Keratinocyte (primary cell): ENCODE data around the gene TNNT2.

ENCODE experiments used
- EZH2 ChIP-seq: IDR thresholded peaks from one replicate; pipeline ENCODE4 v1.6.1; 2012; ENCODE audit warnings: inconsistent platforms, mild to moderate bottlenecking, low read length, moderate library complexity
- TF ChIP-seq, protein P1 (sequence below), 3 experiments: IDR thresholded peaks in 1 of 3; conservative IDR thresholded peaks in 1 of 3; optimal IDR thresholded peaks in 1 of 3; 2 replicates in 2 of 3; 3 replicates in 1 of 3; pipeline versions ENCODE3 to v1.5.1; 2011; ENCODE audit warnings: low read length in 3 of 3, mild to moderate bottlenecking in 3 of 3, moderate library complexity in 2 of 3, control low read depth in 1 of 3, inconsistent platforms in 1 of 3; ENCODE audit not compliant: insufficient read depth in 2 of 3; ENCODE audit errors: extremely low read depth in 1 of 3

DNA sequence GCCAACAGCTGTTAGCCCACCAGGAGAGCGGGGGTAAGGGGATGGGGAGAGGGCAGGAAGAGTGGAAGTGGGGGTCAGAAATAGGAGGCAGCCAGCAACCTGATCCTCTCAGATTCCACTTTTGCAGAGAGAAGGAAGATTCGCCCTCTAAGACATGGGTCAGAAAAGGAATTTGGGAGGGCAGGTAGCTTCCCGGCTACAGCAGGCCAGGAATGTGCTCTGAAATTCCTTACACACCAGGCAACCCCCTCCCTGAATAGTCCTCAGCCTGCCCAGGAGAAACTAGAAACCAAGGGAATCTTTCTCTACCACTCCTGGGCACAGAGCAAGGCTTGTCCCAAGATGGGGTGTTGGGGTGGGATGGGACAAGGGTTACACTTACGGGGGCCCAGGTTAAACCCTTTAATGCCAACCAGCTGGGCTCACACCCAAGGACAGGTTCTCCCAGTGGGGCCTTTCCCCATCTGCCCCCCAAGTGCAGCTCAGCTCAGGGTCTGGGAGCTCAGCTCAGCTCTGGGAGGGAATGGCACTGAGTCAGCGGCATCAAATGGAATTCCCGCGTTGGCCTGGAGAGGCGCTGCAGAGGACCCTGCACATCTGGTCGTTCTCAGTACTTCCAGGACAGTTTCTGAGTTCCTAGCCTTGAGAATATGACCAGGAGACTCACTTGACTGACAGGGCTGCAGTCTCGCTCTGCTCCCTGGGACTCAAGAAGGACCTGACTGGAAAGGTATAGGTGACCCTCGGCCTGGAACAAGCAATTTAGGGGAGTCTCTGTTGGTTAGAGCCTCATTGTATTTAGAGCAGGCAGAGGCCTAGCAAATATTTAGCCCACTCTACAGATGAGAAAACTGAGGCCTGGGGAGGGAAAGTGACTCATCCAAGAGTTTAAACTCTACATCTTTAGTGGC is 761 bp downstream of the TNNT2 start:
- TF ChIP-seq, protein P1, sequence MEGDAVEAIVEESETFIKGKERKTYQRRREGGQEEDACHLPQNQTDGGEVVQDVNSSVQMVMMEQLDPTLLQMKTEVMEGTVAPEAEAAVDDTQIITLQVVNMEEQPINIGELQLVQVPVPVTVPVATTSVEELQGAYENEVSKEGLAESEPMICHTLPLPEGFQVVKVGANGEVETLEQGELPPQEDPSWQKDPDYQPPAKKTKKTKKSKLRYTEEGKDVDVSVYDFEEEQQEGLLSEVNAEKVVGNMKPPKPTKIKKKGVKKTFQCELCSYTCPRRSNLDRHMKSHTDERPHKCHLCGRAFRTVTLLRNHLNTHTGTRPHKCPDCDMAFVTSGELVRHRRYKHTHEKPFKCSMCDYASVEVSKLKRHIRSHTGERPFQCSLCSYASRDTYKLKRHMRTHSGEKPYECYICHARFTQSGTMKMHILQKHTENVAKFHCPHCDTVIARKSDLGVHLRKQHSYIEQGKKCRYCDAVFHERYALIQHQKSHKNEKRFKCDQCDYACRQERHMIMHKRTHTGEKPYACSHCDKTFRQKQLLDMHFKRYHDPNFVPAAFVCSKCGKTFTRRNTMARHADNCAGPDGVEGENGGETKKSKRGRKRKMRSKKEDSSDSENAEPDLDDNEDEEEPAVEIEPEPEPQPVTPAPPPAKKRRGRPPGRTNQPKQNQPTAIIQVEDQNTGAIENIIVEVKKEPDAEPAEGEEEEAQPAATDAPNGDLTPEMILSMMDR (optimal IDR thresholded peaks at IDR 0.05 in 1 of 3, IDR thresholded peaks at IDR 0.05 in 1 of 3, conservative IDR thresholded peaks at IDR 0.05 in 1 of 3; ENCODE audit: extremely low read depth in 1 of 3, insufficient read depth in 2 of 3, low read length in 3 of 3): peak; percentile 75 to 82 (median 80)
- no peak for TF ChIP-seq EZH2
